HG03103 (cell line): ENCODE results near the gene CHSY3.

Experiments
- ATAC-seq: cut with Tn5 transposase; IDR thresholded peaks from one replicate; pipeline ENCODE4 v1.9.1; 2021; ENCODE audit warnings: low read depth; ENCODE audit not compliant: unreplicated experiment

CHSY3 gene

DNA sequence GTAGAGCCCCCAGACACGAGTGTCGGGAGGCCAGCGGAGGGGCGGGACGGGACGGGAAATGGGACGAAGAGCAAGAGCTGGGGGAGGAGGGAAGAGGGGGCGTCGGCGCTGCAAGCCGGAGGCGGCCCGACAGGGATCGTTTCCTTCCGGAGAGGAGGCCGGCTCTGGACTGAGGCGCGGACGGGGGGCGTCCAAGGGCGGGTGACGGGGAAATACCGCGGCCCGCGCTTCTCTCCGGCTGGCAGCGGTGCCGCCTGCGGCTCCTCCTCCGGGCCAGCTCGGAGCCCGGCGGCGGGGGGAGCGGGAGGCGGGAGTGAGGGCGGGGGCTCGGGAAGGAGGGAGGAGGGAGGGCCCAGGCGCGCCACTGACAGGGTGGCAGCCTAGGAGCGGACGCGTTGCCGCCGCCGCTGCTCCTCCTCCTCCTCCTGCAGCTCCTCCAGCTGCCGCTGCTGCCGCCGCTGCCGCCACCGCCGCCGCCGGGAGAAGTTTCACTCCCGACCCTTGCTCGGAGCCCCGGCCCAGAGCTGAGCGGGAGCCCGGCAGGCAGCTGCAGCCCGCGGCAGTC is at the start of gene CHSY3:
CHSY3 (plus strand) TSS at position 364 of the 565 bp plus-strand sequence.
- peak; percentile 60 for ATAC-seq

DNA sequence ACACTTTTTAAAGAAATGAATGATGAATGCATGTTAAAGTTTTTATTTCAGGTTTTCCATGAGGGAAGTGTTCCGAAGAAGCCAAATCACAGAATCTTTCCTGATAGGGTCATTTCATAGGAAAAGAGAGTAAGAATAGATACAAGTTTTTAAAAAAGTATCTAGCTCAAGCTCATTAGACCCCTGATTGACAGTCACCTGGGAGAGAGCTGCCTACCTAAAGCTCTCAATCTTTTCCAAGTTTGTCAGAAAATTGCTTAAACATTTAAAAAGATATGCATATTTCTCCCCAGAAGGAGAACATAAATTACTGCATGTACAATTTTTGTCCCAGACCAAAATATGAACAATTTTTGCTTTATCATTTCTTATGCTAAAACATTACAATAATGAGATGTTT is 47.9 kb upstream of the CHSY3 start:
- ATAC-seq, result no peak

DNA sequence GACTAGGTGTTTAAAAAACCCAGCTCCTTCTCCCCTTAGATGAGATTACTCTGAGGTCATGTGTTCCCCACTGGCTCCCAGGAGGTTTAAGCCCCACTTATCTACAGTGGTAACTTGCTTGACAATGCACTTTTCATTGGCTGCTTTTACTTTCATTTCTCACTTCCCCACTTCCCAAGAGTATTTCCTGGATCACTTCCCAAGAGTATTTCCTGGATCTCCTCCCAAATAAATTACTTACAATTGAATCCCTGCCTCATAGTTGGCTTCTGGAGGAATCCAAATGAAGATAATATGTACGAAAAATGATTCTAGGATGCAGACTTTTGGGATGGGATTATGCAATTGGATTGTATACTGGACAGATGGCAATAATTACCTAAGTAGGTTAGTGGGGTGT is 47.1 kb upstream of the CHSY3 start:
- no peak for ATAC-seq

DNA sequence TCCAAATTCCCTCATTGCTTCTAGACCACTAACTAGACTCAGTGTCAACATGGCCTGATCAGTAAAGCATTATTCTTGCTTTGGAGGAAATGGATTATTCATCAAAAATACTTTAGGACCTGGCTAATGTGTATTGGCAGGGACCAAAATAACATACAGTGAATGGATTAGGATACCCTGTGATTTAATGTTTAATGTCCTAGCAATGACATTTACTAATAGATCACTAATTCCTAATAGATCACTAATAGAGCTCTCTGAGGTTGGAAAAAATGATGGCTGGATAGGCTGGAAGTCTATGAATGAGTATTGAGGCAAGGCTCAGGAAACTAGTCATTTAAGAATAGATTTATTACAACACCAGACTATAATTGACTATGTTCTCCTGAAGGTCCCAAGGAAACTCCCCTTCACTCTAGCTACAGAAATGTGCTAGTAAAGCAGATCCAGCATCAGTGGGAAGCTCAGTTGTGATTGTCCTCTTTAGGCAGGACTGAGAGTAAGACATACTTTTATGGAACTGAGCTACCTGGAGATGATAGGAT is 46.1 kb upstream of the CHSY3 start:
- ATAC-seq, result no peak

DNA sequence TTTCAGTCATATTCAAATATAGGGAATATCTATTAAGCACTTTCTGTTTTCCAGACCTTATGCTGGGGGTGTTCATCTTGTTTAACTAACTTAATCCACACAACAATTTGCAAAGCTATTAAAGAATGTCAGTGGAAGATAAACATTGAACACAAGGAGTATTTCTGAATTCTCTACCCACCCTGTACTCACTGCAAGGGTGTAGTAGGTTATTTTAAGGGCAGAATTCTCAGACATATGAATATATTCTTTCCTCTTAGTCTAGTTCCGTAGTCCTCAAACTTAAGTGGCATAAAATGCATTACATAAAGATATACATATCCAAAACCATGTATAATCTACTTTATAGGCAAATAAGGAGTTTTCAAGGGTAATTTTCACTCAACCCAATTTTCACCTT is 19.9 kb upstream of the CHSY3 start:
- ATAC-seq, result no peak

DNA sequence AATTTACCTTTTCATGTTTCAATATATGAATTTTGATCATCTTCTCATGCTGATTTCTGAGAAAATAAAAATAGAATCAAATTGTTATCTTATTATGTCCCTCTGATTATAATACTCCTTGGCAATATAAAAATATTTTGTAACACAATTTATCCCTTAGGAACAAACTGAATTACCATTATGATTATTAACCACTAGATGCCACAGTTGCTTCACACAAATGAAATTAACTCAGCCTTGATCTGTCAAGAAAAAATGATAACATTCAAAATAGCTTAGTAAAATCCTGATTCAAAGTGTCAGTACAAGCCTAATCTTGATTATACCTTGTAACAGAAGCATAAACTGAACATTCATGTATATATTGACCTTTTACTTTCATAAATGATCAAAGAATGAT is 4.8 kb upstream of the CHSY3 start:
- ATAC-seq, result no peak

DNA sequence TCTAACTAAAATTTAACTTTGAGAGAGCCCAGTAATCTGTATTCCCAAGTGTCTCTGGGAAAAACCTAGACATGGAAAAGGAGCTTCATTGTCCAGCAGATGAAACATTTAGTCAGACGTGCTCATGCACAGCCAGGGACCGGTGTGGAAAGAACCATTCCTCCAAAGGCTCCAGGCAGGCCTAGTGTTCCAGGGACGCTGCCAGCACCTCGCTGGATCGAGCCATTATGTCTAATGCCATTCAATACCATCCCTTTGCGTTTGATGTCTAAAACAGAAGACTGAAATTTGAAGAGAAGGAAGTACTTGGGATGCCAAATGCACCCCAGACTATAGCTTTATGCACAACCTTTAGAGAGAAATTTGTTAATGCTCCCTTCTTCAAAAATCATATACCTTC is 1.4 kb upstream of the CHSY3 start:
- no peak for ATAC-seq

DNA sequence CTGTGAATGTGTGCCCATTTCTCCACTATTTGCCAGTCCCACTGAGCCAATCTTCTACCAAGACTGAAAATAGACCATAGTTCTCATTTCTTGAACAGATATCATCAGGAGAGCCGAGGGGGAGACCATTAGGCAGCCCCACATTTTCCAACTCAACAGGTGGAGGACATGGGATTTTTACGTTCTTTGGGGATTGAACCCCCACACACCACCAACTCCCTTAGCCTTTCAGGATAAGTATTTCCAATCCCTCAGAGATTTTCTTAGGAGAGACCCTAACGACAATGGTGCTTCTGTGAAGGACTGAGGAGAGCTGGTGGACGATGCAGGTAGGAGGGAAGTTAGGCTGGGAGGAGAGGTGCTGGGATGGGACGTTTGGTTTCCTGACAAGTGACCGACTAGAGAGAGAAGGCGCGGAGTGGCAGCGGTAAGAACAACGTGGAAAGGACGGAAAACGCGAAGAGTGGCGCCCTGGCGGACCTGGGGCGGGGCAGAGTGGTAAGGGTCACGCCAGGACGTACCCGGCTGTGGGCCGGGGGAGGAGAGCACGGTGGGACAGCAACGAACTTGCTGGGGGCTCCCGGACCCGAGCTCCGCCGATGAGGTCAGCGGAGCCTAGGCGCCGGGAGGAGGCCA is 681 bp upstream of the CHSY3 start:
- no peak for ATAC-seq

DNA sequence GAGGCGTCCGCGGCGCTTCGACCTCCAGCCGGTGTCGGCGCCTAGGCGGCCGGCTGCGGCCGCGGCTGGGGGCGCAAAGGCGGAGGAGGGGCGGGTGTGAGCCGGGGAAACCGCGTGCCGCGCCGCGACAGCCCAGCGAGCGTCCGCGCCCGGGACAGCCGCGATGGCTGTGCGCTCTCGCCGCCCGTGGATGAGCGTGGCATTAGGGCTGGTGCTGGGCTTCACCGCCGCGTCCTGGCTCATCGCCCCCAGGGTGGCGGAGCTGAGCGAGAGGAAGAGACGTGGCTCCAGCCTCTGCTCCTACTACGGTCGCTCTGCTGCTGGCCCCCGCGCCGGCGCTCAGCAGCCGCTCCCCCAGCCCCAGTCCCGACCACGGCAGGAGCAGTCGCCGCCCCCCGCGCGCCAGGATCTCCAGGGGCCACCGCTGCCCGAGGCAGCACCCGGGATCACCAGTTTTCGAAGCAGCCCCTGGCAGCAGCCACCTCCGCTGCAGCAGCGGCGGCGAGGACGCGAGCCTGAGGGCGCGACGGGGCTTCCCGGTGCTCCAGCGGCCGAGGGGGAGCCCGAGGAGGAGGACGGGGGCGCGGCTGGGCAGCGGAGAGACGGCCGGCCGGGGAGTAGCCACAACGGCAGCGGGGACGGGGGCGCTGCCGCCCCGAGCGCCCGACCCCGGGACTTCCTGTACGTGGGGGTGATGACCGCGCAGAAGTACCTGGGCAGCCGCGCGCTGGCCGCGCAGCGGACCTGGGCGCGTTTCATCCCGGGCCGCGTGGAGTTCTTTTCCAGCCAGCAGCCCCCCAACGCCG is 605 bp downstream of the CHSY3 start:
- no peak for ATAC-seq

DNA sequence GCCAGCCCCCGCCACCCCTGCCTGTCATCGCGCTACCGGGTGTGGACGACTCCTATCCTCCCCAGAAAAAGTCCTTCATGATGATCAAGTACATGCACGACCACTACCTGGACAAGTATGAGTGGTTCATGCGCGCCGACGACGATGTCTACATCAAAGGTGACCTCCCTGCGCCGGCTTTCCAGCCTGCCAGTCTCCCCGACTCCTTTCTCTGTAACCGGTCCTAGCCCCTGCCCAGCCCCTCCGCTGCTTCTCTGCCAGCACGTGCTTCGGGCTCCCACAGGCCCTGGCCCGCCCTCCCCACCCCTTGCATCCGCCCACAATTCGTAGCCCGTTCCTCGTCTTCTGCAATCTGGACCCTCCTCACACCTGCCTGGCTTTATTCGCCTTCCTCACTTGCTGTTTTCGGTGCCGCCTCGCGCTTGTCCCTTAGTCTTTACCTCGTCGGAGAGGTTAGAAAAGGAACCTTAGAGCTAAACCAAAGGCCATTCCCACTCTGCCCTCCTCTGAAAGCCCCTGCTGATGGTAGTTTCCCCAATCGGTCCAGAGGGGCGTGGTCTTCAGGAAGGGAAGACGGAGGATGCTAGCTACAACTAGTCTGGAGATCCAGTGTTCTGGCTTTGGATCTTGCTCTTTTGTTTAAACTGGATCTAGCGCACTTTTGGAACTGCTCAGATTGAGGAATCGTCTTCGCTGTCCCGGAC is 1.4 kb downstream of the CHSY3 start:
- no peak for ATAC-seq

DNA sequence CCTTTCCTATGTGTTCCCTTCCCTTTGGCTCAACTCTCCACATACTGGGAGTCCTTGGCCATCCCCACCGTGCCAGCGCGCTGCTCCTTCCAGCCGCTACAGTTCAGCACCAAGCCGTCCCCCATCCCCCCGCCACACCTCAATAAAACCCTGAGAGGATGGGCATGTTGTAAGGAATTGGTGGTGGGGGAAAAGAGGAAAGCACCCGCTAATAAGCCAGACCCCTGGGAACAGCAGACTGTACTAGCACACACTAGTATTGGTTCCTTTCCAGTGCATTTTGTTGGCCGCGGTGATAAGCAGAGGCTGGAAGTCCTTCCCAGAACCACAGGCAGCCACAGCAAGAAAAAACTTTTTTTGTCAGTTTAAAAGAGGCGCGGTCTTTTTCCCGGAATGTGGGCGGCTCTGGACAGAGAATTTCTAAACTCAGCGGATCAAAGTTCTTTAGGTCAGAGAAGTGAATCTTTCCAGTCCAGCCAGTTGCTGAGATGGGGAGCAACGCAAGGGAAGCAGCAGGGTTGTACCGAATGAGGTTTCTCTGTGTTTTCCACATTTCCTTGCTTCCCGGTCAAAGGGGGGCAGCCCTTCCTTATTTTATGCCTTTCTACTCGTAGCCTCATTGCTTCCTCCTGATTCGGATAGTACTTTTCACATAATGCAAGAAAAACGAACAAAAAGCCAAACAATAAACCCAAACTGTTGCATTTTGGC is 2.1 kb downstream of the CHSY3 start:
- no peak for ATAC-seq

DNA sequence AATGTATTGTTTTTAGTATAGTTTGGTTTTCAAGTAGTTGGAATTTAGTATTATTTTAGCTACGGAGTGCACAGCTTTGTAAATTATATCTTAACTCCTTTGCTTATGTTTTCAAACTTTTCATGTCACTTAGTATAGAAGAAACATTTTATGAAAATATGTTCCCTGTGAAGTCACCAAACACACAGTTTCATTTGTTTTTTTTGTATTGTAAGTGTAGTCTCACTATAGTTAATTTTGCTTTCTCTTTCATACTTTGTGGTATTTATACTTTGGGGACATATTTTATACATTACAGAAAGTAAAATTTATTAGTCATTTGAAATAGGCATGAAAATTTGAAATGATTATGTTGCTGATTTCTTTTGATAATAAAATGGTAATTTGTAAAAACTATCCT is 5.0 kb downstream of the CHSY3 start:
- no peak for ATAC-seq

DNA sequence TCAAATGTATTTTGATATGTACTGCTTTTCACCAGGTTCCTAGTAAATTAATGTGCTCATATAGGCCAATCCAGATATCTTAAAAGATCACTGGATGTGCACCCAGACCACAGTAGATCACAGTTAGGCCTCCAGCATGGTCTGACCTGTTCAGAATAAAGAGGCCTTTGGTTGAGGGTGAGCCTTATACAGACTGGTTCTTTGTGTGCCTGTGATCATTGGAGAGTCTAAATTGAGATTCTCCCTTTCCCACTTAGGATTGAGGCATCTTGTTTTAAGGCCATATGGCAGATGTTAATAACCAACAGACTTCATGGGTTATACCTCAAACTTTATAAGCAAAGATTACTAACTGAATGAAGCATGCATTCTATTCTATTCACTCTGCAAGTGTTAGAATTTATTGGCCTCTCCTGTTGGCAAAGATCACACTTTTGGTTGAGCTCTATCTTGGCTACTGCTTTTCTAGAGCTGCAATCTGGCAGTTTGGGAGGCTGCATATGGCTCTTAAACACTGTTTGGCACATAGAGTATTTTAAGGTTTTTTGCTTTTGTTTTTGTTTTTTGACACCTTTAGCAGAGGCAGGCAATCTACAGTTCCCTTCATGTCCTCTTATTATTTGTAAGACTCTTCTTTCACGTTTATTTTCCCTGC is 8.5 kb downstream of the CHSY3 start:
- no peak for ATAC-seq

DNA sequence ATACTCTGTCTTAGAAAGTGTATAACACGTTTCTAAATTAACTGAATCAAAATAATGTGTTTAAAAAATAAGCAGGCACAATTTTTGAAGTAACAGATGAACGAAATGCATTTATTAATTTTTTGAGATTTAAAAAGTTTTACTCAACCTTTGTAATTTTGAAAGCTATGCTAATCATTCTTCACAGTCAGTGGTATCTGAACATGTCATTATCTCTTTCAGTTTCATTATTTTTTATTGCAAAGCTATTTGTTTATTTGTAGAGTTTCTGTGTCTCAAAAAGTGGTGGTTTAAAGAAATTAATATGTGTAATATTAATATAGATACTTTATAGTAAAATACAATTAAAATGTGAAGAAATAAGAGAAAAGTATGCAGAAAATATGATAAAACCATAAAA is 11.2 kb downstream of the CHSY3 start:
- ATAC-seq, result no peak

DNA sequence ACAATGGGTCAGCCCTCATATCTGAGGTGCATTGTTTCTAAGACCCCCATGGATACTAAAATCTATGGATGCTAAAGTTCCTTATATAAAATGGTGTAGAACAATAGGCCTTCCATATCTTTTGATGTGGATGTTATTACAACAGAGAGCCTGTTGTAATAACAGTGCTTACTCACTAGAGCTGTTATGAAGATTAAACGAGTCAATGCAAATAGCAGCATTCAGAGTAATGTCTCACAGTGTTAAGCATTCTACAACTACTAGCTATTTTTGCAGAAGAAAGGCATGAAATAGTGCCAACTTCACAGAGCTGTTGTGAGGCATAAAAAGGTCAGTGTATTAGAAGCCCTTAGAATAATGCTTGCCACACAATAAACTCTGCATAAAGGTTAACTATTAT is 13.0 kb downstream of the CHSY3 start:
- no peak for ATAC-seq

DNA sequence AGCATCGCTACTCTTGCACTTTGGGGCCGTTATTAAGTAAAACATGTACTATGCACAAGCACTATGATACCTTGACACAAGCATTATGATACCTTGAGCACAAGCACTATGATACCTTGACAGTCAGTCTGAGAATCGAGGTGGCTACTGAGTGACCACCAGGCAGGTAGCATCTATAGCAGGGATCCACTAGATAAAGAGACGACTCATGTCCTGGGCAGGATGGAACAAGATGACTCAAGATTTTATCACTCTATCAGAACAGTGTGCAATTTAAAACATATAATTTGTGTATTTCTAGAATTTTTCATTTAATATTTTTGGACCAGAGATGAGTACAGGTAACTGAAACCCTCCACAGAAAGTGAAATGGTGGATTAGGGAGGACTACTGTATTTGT is 16.9 kb downstream of the CHSY3 start:
- ATAC-seq, result no peak

DNA sequence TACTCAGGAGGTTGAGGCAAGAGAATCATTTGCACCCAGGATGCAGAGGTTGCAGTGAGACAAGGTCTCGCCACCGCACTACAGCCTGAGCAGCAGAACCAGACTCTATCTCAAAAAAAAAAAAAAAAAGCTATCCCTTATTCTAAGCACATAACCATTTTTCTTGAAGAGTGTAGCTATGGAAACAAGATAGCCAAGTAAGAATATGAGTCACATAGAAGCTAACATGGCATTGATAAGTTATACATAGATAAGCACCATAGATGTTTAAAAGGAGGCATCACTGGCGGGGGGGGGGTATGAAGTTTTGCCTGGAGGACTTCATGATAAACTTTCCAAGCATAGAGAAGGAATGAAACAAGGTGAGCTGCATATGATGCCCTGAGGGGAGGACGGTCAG is 26.0 kb downstream of the CHSY3 start:
- no peak for ATAC-seq

DNA sequence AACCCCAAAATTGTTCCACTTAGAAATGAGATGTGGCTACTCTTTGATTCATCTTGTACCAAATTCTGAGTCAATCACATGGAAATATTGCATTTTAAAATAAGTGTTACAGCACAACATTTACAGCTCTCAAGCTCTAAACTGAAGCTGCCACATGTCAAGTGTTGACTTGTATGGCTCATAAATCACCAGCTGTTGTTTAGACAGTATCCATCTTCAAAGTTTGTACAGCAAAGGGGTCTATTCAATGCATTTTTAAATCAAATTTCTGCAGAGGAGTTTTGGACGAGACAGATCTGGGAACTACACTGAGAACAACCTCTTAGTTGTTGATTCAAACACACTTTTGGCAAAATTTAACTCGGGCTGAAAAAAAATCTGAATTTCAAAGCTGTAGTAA is 31.4 kb downstream of the CHSY3 start:
- no peak for ATAC-seq

DNA sequence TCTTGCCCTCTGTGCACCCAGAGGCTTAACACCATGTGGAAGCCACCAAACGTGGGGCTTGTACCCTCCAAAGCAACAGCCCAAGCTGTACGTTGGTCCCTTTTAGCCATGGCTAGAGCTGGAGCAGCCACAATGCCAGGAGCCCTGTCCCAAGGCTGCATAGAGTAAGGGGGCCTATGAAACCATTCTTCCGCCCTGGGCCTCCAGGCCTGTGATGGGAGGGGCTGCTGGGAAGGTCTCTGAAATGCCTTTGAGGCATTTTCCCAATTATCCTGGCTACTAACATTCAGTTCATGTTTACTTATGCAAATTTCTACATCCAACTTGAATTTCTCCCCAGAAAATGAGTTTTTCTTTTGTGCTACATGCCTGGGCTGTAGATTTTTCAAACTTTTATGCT is 33.8 kb downstream of the CHSY3 start:
- ATAC-seq, result no peak

DNA sequence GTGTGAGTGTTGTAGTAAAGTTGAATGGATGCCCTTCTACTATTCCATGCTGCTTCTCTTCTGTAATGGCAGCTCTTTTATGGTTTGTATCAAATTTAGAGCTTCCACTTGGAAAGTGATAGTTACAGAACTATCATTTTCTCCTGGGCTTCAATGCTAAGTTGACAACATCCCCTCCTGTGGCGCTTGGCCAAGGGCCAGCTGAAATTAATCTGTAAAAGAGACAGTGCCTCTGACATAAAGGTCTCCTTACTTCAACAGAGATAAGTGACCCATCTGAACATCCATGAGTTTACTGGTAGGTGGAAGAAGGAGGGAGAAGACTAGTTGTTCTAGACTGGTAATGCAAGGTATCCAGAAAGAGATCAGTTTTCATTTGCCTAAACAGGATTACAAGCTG is 39.7 kb downstream of the CHSY3 start:
- no peak for ATAC-seq
